Measurements from ENCODE around the gene SPRING1.
"Not testable (repeated sequence)": the region's sequence is repeated elsewhere in the genome, so short reads cannot be mapped to it uniquely, and the experiment has no call there.

SPRING1 gene

GRCh38 chr12:116737774-116738657 is at the start of gene SPRING1, which contains the start of gene RNFT2:
Gene SPRING1 (minus strand): TSS chr12:116738069. CDS start chr12:116737900, 169 bp downstream.
Gene RNFT2 (plus strand): TSS chr12:116738315. CDS start chr12:116740498, 2,183 bp downstream.
- peak; percentile 97 for DNase-seq

- DNase-seq, result no peak
Measured at GRCh38 chr12:116784238-116784612, 46.4 kb upstream of the SPRING1 start.

- no peak for DNase-seq
Measured at GRCh38 chr12:116783525-116784237, 45.8 kb upstream of the SPRING1 start.

DNA sequence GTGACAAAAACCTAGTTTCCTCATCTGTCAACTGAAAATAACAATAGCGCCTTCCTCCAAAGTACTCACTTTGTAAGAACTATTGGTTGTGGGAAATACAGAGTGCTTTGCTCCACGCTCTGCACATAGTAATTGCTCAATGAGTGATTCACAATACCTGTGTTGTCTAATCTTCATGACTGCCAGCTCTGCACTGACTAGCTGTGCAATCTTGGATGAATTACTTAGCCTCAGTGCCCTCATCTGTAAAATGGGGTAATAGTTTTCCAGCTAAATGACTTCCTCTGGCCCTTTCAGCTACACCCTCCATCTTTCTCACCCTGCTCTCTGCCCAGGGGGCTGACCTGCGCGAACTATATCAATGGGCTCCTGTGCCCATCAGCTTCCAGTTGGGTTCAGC is 43.1 kb upstream of the SPRING1 start:
- no peak for DNase-seq

- DNase-seq, result no peak
Measured at GRCh38 chr12:116779597-116779996, 41.7 kb upstream of the SPRING1 start.

DNA sequence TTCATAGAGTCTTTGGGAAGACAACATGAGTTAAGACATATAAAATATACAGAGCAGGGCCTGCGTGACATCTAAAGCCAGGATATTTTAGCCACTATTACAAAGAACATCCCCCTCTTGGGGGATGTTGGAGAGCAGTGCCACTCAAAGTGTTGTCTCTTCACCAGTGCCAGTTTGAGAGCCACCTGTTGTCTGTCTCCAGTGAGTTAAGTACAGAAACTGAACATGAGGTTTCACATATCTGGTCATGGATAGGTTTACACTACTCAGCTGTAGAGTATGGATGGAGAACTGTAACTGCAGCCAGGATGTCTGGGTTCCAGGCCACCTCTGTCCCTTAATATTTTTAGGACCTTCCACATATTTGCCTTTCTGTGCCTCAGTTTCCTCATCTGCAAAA is 39.4 kb upstream of the SPRING1 start:
- DNase-seq, result no peak

GRCh38 chr12:116774020-116774419 is 36.2 kb upstream of the SPRING1 start:
- no peak for DNase-seq

- DNase-seq, result no peak
Measured at GRCh38 chr12:116773276-116773731, 35.4 kb upstream of the SPRING1 start.

DNA sequence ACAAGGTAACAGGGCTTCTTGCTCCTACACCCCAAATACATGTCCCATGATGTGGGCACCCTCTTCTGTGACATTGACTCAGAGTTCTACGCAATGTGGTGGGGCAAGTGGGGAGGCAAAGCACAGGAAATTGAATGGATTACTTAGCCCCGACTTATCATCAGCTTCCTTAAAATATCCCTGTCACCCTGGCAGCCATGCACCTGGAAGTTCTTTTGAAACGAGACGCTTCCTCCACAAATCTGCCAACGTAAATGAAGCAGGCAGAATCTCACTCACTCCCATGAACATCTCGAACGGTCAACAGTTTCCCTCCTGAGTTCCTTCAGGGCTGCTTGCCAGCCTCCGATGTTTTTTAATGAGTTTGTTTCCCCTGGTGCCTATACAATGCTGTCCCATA is 33.8 kb upstream of the SPRING1 start:
- DNase-seq, result no peak

DNA sequence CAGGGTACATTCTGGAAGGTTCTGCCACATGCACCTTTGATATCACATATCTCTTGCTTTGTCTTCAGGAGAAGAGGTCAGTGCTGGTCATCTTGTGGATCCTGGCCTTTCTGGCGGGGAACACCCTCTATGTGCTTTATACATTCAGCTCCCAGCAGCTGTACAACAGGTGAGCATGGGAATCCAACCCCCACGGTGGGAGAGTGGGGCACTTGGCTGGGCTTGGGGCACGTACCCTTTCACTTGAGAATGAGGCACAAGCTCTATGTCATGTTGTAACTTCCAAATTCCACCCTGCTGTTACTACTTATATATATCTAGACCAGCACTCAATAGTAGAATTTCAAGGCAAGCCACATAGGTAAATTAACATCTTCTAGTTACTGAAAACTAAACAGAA is 28.9 kb upstream of the SPRING1 start:
- no peak for DNase-seq

DNA sequence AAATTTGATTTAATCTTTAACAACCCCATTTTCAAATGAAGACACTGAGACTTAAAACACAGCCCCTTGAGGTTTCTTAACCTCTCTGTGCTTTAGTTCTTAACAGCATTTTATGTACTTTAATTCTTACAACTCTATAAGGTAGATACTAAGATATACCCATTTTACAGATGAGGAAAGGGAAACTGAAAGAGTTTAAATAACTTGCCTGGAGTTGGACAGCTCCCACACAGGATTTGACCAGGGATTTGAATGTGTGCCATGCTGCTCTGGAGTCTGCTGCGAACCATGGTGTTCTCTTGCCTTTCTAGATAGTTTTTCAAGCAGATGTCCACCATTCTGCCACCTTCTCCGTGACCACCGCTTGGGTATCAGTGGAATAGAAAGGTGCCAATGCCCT is 28.4 kb upstream of the SPRING1 start:
- DNase-seq, result no peak

DNA sequence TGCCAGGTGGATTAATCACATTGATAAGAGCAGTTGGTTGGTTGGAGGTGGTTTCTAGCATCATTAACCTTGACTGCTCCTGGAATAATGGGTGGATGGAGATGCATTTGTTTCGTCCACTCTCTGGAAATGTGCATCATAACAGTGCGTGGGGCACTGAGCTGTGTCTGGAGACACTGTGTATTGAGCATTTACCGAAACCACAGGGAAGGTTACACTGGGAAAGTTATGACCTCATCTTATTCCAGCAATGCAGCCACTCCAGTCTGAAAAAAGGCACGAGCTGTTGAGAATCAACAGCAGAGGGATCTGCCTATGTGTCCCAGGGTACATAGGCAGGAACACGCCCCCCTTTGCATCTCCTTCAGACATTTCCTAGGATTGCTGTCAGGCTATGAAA is 27.4 kb upstream of the SPRING1 start:
- DNase-seq, result no peak

- DNase-seq, result no peak
Measured at GRCh38 chr12:116761499-116761898, 23.6 kb upstream of the SPRING1 start.

DNA sequence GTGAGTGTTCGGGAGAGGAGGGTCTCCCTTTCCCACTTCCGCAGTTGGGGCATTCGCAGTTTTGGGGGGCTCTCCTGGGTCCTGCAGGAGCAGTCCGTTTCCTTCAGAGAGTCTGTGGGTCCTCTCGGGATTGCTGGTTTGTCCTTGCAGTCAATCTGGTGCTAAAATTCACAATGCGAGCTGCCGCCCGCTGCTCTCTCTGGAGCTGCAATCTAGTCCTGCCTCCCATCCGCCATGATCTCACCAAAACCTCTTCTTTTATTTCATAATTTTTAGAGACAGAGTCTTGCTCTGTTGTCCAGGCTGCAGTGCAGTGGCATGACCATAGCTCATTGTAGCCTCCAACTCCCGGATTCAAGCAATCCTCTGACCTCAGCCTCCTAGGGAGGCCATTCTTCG is 22.8 kb upstream of the SPRING1 start:
- no peak for DNase-seq

GRCh38 chr12:116759783-116760621 is 22.1 kb upstream of the SPRING1 start:
- no peak for DNase-seq

GRCh38 chr12:116754783-116755182 is 16.9 kb upstream of the SPRING1 start:
- DNase-seq, result not testable (repeated sequence)

DNA sequence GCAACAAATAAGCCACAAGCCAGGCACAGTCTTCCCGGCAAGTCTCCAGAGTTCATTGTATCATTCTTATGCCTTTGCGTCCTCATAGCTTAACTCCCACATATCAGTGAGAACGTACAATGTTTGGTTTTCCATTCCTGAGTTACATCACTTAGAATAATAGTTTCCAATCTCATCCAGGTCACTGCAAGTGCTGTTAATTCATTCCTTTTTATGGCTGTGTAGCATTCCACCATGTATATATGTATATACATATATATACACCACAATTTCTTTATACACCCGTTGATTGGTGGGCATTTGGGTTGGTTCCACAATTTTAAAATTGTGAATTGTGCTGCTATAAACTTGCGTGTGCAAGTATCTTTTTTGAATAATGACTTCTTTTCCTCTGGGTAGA is 16.2 kb upstream of the SPRING1 start:
- DNase-seq, result not testable (repeated sequence)

- no peak for DNase-seq
Measured at GRCh38 chr12:116750298-116750697, 12.4 kb upstream of the SPRING1 start.

DNA sequence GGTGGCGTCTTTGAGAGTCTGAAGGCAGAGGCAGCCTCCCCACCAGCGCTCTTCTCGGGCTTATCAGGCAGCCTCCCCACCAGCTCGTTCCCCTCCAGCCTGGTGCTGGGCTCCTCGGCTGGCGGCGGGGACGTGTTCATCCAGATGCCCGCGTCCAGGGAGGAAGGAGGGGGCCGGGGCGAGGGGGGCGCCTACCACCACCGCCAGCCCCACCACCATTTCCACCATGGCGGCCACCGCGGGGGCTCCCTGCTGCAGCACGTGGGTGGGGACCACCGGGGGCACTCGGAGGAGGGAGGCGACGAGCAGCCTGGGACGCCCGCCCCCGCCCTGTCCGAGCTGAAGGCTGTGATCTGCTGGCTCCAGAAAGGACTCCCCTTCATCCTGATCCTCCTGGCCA is 12.0 kb upstream of the SPRING1 start:
- no peak for DNase-seq

DNA sequence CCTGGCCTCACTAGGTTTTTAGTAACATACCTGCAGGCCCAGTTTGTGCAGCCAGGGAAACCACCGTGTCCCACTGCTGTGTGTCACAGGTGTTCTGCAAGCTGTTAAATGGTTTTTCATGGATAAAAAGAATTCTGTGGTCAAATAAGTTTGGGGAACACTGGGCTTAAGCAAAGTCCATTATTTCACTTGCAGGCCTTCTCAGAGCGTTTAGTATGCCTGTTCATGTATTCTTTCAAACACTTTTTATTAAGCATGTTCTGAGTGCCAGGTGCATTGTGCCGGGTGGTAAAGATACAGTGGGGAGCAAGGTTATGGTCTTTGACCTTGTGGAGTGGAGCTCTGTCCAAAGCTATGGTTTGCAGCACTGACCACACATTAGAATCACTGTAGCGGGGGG is 7.7 kb upstream of the SPRING1 start:
- no peak for DNase-seq

- no peak for DNase-seq
Measured at GRCh38 chr12:116744766-116745165, 6.9 kb upstream of the SPRING1 start.

DNA sequence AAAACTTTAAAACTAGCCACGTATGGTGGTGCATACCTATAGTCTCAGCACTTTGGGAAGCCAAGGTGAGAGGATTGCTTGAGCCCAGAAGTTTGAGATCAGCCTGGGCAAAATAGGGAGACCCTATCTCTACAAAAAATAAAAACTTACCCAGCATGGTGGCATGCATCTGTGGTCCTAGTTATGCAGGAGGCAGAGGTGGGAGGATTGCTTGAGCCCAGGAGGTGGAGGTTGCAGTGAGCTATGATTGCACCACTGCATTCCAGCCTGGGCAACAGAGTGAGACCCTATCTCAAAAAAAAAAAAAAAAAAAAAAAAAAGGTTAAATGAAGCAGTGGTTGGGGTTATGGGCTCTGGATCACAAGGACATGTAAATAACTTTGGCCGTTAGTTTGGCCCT is 4.9 kb upstream of the SPRING1 start:
- not testable (repeated sequence) for DNase-seq

- DNase-seq, result no peak
Measured at GRCh38 chr12:116739381-116739887, 1.6 kb upstream of the SPRING1 start.

Measured in NCI-H748 treated with DMSO at 0.1 percent for 48 hours (cell line).